Measurements from ENCODE around the gene AARS1. TPM values are rescaled to one million over a fixed set of nuclear protein-coding genes. Genes with fewer than 3 reads are reported as not detected.
"Not testable (repeated sequence)": the region's sequence is repeated elsewhere in the genome, so short reads cannot be mapped to it uniquely, and the experiment has no call there.

The AARS1 gene
- total RNA-seq, 4 donors from 2014 or later = 67.1 to 101 (median 87.2) TPM

GRCh38 chr16:70294385-70295025 lies 5.2 kb upstream of the AARS1 start:
- no peak for DNase-seq (ENCODE audit: extremely low spot score)
- TF ChIP-seq CTCF (IDR thresholded peaks at IDR 0.05) = no peak
- TF ChIP-seq POLR2AphosphoS5 (IDR thresholded peaks at IDR 0.05) = no peak
- no peak for TF ChIP-seq EP300 (IDR thresholded peaks at IDR 0.05)
- Histone ChIP-seq H3K9me3 (no peaks in the 10 kb centered on the region), H3K4me3 (no peak overlapping the region), H3K36me3 (no peaks in the 10 kb centered on the region), H3K4me1 (peaks cover 12 to 17% (median 13%) of the 10 kb centered on the region in 4 donors), H3K27ac (replicated peaks in 1 of 4) (no peak overlapping the region), H3K27me3 (no peaks in the 10 kb centered on the region)
- 93% methylated on average over 27 of the region's 28 CpGs for WGBS
- intact Hi-C loops (cut with DNase I) = loop anchor here (10.0 kb wide), 1 partner anchor 50 kb away; the partner anchor contains the start of gene DDX19A

GRCh38 chr16:70292148-70292547 lies 2.8 kb upstream of the AARS1 start:
- intact Hi-C loops (cut with DNase I) = loop anchor here (10.0 kb wide), 1 partner anchor 53 kb away; the partner anchor contains the start of gene DDX19A

GRCh38 chr16:70290949-70291519 lies 1.7 kb upstream of the AARS1 start:
- Histone ChIP-seq H3K27ac (replicated peaks in 1 of 4) (no peak overlapping the region), H3K27me3 (no peaks in the 10 kb centered on the region), H3K9me3 (no peaks in the 10 kb centered on the region), H3K4me3 (no peak overlapping the region), H3K36me3 (no peaks in the 10 kb centered on the region), H3K4me1 (peaks cover 13 to 25% (median 22%) of the 10 kb centered on the region in 4 donors)
- no peak for TF ChIP-seq POLR2AphosphoS5 (IDR thresholded peaks at IDR 0.05)
- no peak for TF ChIP-seq CTCF (IDR thresholded peaks at IDR 0.05)
- no peak for TF ChIP-seq POLR2A (IDR thresholded peaks at IDR 0.05; ENCODE audit: low read depth)
- TF ChIP-seq EP300 (IDR thresholded peaks at IDR 0.05) = no peak
- no peak for DNase-seq (ENCODE audit: extremely low spot score)
- intact Hi-C loops (cut with DNase I) = loop anchor here (10.0 kb wide), 1 partner anchor 54 kb away; the partner anchor contains the start of gene DDX19A

More at GRCh38 chr16:70292148-70292547, 2.8 kb upstream of the AARS1 start:
- not testable (repeated sequence) for H3K36me3 ChIP-seq; H3K9me3 ChIP-seq; DNase-seq (ENCODE audit: extremely low spot score); H3K27me3 ChIP-seq; H3K27ac ChIP-seq (replicated peaks in 1 of 4); H3K4me3 ChIP-seq
- 94% methylated on average over 11 of the region's 11 CpGs for WGBS
- H3K4me1 ChIP-seq = peaks cover 13 to 22% (median 19%) of the 10 kb centered on the region in 4 donors

- WGBS = 90% methylated on average over 17 of the region's 17 CpGs
- H3K9me3 ChIP-seq; DNase-seq (ENCODE audit: extremely low spot score); H3K27me3 ChIP-seq; intact Hi-C loops (cut with DNase I): not testable (repeated sequence)
- Histone ChIP-seq H3K36me3 (peaks cover 10 to 33% (median 27%) of the 10 kb centered on the region in 4 donors), H3K4me1 (peaks cover 13 to 34% (median 30%) of the 10 kb centered on the region in 4 donors), H3K4me3 (peak overlapping the region; percentile 79 to 95 (median 84)), H3K27ac (replicated peaks in 1 of 4) (peak overlapping the region; percentile 93 to 99 (median 96))
These were observed 1.9 kb downstream of the AARS1 start for GRCh38 chr16:70287304-70287971.

GRCh38 chr16:70276392-70276791 lies 12.9 kb downstream of the AARS1 start:
- intact Hi-C loops (cut with DNase I) = no loop called here
- Histone ChIP-seq H3K9me3 (no peaks in the 10 kb centered on the region), H3K4me1 (peaks cover 0 to 7% (median 0%) of the 10 kb centered on the region in 4 donors), H3K27ac (replicated peaks in 1 of 4) (no peak overlapping the region), H3K4me3 (no peak overlapping the region), H3K36me3 (peaks cover 89 to 100% (median 95%) of the 10 kb centered on the region in 4 donors), H3K27me3 (no peaks in the 10 kb centered on the region)
- WGBS = 64% methylated on average over 1 of the region's 1 CpG
- DNase-seq (ENCODE audit: extremely low spot score) = no peak
- TF ChIP-seq EP300 (IDR thresholded peaks at IDR 0.05) = no peak
- TF ChIP-seq CTCF (IDR thresholded peaks at IDR 0.05) = no peak
- TF ChIP-seq POLR2AphosphoS5 (IDR thresholded peaks at IDR 0.05) = no peak
- no peak for TF ChIP-seq POLR2A (IDR thresholded peaks at IDR 0.05; ENCODE audit: low read depth)
